B cell (primary cell): ENCODE measurements around the gene SERINC5. TPM values are rescaled to one million over a fixed set of nuclear protein-coding genes. Genes with fewer than 3 reads are reported as not detected.

Experiments used
- ATAC-seq: fragments of 200-7000 bp; cut with Tn5 transposase; one replicate; pipeline ENCODE4 v1.10.0; 2021; ENCODE audit warnings: low read depth, mild to moderate bottlenecking, moderate number of reproducible peaks, moderate library complexity
- CTCF ChIA-PET: fragments of 350-600 bp; sonication (Branson Sonifier 250); formaldehyde crosslinking; loops from one replicate; lab custom pipeline; 2021; ENCODE audit warnings: antibody characterized with exemption, inconsistent platforms; lab: Charles Lee
- POLR2A ChIA-PET: fragments of 350-600 bp; sonication (Branson Sonifier 250); formaldehyde crosslinking; loops from one replicate; lab custom pipeline; 2021; ENCODE audit warnings: antibody characterized with exemption; lab: Charles Lee
- DNase-seq: peaks from one replicate; pipeline ENCODE4 v3.0.0; 2013
- H2AFZ ChIP-seq: 2 replicates; pipeline ENCODE4 v1.6.1; 2012; ENCODE audit warnings: mild to moderate bottlenecking, low read depth, low read length; ENCODE audit not compliant: insufficient read depth, poor library complexity, severe bottlenecking
- H3K27ac ChIP-seq, 2 donors: 1 replicate in 1 of 2; 2 replicates in 1 of 2; pipeline ENCODE4 v1.5.1; 2012 to 2013; ENCODE audit warnings: low read length in 2 of 2, mild to moderate bottlenecking in 2 of 2, moderate library complexity in 1 of 2
- H3K27me3 ChIP-seq, 4 experiments: fragments of 200-600 bp in 1 of 4; sonication (generic) in 1 of 4; replicated peaks in 1 of 4; 1 replicate in 2 of 4; 2 replicates in 2 of 4; pipeline versions ENCODE4 v1.6.1 to v1.7.0; 2013 to 2016; ENCODE audit warnings: low read length in 3 of 4, mild to moderate bottlenecking in 2 of 4, mixed read lengths in 1 of 4, moderate library complexity in 1 of 4; ENCODE audit not compliant: insufficient read depth in 4 of 4, control insufficient read depth in 3 of 4; ENCODE audit errors: control extremely low read depth in 1 of 4
- H3K36me3 ChIP-seq, 2 experiments: replicated peaks in 1 of 2; 1 replicate in 1 of 2; 2 replicates in 1 of 2; pipeline versions ENCODE4 v1.6.1 to v1.7.1; 2013; ENCODE audit warnings: low read length in 1 of 2; ENCODE audit not compliant: insufficient read depth in 2 of 2, control insufficient read depth in 1 of 2; ENCODE audit errors: control extremely low read depth in 1 of 2, extremely low read depth in 1 of 2
- H3K4me1 ChIP-seq, 2 donors: fragments of 200-600 bp in 1 of 2; sonication (generic) in 1 of 2; 1 replicate in 1 of 2; 2 replicates in 1 of 2; pipeline versions ENCODE4 v1.5.1 to v1.6.1; 2013 to 2017; ENCODE audit warnings: low read length in 2 of 2; ENCODE audit not compliant: control insufficient read depth in 2 of 2, insufficient read depth in 2 of 2
- H3K4me2 ChIP-seq: replicated peaks from 2 replicates; pipeline ENCODE3; 2012; ENCODE audit warnings: mild to moderate bottlenecking, low read depth, low read length; ENCODE audit not compliant: poor library complexity, severe bottlenecking
- H3K4me3 ChIP-seq, 5 experiments: fragments of 200-600 bp in 1 of 5; sonication (generic) in 1 of 5; 1 replicate in 3 of 5; 2 replicates in 2 of 5; pipeline versions ENCODE4 v1.5.1 to v1.7.0; 2011 to 2016; ENCODE audit warnings: low read length in 4 of 5, mild to moderate bottlenecking in 4 of 5, low read depth in 2 of 5, control low read depth in 1 of 5, moderate library complexity in 1 of 5; ENCODE audit not compliant: insufficient read depth in 1 of 5; ENCODE audit errors: control extremely low read depth in 1 of 5, extremely low read depth in 1 of 5
- H3K79me2 ChIP-seq: fragments of 200-600 bp; sonication (generic); one replicate; pipeline ENCODE4 v1.6.0; 2016; ENCODE audit warnings: low read length; ENCODE audit not compliant: control insufficient read depth, insufficient read depth
- H3K9ac ChIP-seq: fragments of 200-600 bp; sonication (generic); 2 replicates; pipeline ENCODE4 v1.6.1; 2017; ENCODE audit warnings: mild to moderate bottlenecking, low read length, moderate library complexity
- H3K9me3 ChIP-seq, 3 donors: one replicate each; pipeline versions ENCODE4 v1.6.1 to v1.7.1; 2013; ENCODE audit warnings: low read length in 2 of 3; ENCODE audit not compliant: control insufficient read depth in 2 of 3, insufficient read depth in 1 of 3; ENCODE audit errors: control extremely low read depth in 1 of 3
- H4K20me1 ChIP-seq: 2 replicates; pipeline ENCODE4 v1.6.0; 2012; ENCODE audit warnings: mild to moderate bottlenecking, low read length; ENCODE audit not compliant: insufficient read depth, control insufficient read depth, poor library complexity, severe bottlenecking
- H3K27ac Mint-ChIP-seq: one replicate; pipeline ENCODE4 v1.8.0; 2021; ENCODE audit warnings: mixed read lengths
- H3K27me3 Mint-ChIP-seq: one replicate; pipeline ENCODE4 v1.8.0; 2021; ENCODE audit warnings: mixed read lengths
- H3K4me1 Mint-ChIP-seq: one replicate; pipeline ENCODE4 v1.8.0; 2021; ENCODE audit warnings: mixed read lengths
- H3K4me3 Mint-ChIP-seq: one replicate; pipeline ENCODE4 v1.8.0; 2021; ENCODE audit warnings: mixed read lengths
- H3K9me3 Mint-ChIP-seq: one replicate; pipeline ENCODE4 v1.8.0; 2022; ENCODE audit warnings: mixed read lengths; ENCODE audit not compliant: insufficient read depth
- EZH2 ChIP-seq: IDR thresholded peaks from 2 replicates; pipeline ENCODE4 v1.6.1; 2012; ENCODE audit warnings: borderline replicate concordance, low read depth, mild to moderate bottlenecking, moderate library complexity, low read length; ENCODE audit not compliant: insufficient read depth, poor library complexity, severe bottlenecking
- whole genome bisulfite sequencing: methylation state at CpG from one replicate; pipeline ENCODE4 v1.1.5; 2013; ENCODE audit warnings: missing lambda C conversion rate; ENCODE audit not compliant: insufficient coverage; 5-methylcytosine and 5-hydroxymethylcytosine counted together
- intact Hi-C: fragments of 100-400 bp; cut with micrococcal nuclease; formaldehyde crosslinking; loops from one replicate; pipeline ENCODE4 v1.10.0; 2022
- polyA plus RNA-seq: library from polyadenylated mRNA; depleted of rRNA; stranded (reverse); fragments of >200 nt; gene quantifications from 2 replicates; pipeline ENCODE4 v1.2.3, GENCODE V29; 2012
- total RNA-seq, 2 donors: library from RNA; stranded (reverse); fragments of 120-200 nt in 1 of 2; gene quantifications; 1 replicate in 1 of 2; 2 replicates in 1 of 2; pipeline versions ENCODE4 v1.2.3 to v1.2.4, GENCODE V29; 2013 to 2022
- TF ChIP-seq, protein P1 (sequence below): fragments of 200-600 bp; IDR thresholded peaks from one replicate; pipeline ENCODE4 v1.8.0; 2022; ENCODE audit warnings: antibody characterized with exemption, mild to moderate bottlenecking

SERINC5 gene
- total and polyA plus RNA-seq, 2 donors (not counting 1 experiment from before 2014, with no cell fraction given) = 2.4 to 9.5 TPM

DNA sequence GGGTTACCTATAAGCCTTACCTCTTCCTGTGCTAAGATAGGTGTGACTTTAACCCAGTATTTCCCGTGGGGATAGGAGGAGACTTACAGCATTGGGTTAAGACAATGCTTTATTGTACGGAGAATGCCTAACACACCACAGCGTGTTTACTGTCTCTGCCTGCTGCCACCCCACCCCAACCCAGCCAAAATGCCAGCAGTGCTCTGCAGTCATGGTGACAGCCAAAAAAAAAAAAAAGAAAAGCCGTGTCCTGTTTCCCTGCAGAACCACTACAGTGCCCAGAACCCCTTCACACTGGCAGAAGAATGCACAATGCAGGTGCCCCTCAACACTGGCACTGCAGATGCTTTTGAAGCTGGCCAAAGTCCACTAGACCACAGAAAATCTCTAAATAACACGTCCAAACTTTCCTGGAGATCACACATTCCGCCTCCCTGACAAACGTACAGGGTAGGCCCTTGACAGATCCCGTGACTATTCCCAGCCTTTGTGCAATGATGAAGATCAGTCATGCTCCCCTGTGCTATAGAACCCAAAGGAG lies 102.2 kb downstream of the SERINC5 start:
- ATAC-seq = no peak
- no peak overlapping the region for H3K4me3 ChIP-seq
- no peak overlapping the region for H3K4me2 ChIP-seq
- ChIA-PET CTCF (interaction anchor here (0.8 kb wide), 1 partner anchor 62 kb away, joined by 3 read pairs; no protein-coding TSS in a partner anchor), POLR2A (no interaction called here)
- TF ChIP-seq, protein P1, sequence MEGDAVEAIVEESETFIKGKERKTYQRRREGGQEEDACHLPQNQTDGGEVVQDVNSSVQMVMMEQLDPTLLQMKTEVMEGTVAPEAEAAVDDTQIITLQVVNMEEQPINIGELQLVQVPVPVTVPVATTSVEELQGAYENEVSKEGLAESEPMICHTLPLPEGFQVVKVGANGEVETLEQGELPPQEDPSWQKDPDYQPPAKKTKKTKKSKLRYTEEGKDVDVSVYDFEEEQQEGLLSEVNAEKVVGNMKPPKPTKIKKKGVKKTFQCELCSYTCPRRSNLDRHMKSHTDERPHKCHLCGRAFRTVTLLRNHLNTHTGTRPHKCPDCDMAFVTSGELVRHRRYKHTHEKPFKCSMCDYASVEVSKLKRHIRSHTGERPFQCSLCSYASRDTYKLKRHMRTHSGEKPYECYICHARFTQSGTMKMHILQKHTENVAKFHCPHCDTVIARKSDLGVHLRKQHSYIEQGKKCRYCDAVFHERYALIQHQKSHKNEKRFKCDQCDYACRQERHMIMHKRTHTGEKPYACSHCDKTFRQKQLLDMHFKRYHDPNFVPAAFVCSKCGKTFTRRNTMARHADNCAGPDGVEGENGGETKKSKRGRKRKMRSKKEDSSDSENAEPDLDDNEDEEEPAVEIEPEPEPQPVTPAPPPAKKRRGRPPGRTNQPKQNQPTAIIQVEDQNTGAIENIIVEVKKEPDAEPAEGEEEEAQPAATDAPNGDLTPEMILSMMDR = no peak
- no peak for TF ChIP-seq EZH2
- H3K9ac ChIP-seq = no peak overlapping the region
- peaks cover 6 to 8% of the 10 kb centered on the region in 2 donors for H3K4me1 ChIP-seq
- no peaks in the 10 kb centered on the region for H3K36me3 ChIP-seq
- no peaks in the 10 kb centered on the region for H4K20me1 ChIP-seq
- WGBS = 100% methylated on average over 6 of the region's 8 CpGs
- no peaks in the 10 kb centered on the region for H3K9me3 Mint-ChIP-seq
- no peak overlapping the region for H3K4me3 Mint-ChIP-seq
- H3K4me1 Mint-ChIP-seq = peaks cover 5% of the 10 kb centered on the region
- intact Hi-C loops = no loop called here
- DNase-seq = no peak
- H3K9me3 ChIP-seq = no peaks in the 10 kb centered on the region
- no peak overlapping the region for H3K27ac Mint-ChIP-seq
- H3K27ac ChIP-seq = no peak overlapping the region
- H2AFZ ChIP-seq = no peak overlapping the region
- H3K27me3 ChIP-seq = no peaks in the 10 kb centered on the region
- H3K79me2 ChIP-seq = no peaks in the 10 kb centered on the region
- H3K27me3 Mint-ChIP-seq = no peaks in the 10 kb centered on the region

DNA sequence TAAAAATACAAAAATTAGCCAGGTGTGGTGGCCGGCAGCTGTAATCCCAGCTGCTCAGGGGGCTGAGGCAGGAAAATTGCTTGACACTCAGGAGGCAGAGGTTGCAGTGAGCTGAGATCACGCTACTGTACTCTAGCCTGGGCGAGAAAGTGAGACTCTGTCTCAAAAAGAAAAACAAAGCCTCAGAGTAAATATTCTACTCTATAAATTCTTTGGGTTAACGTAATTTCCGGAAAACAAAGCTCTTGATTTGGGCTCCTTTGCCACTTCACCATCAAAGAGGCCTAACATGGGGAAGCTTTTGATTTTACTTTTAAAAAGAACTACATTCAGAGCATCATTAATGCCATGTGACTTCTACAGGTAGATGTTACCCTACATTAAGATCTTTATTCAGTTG lies 103.1 kb downstream of the SERINC5 start:
- CTCF ChIA-PET = interaction anchor here (0.8 kb wide), 1 partner anchor 61 kb away, joined by 3 read pairs; no protein-coding TSS in a partner anchor
- no peaks in the 10 kb centered on the region for H3K27me3 ChIP-seq
- Mint-ChIP-seq H3K27ac (no peak overlapping the region), H3K9me3 (no peaks in the 10 kb centered on the region), H3K4me1 (peaks cover 5% of the 10 kb centered on the region), H3K27me3 (no peaks in the 10 kb centered on the region), H3K4me3 (no peak overlapping the region)
- no peak overlapping the region for H2AFZ ChIP-seq
- TF ChIP-seq EZH2 = no peak
- TF ChIP-seq, protein P1 = no peak
- H4K20me1 ChIP-seq = no peaks in the 10 kb centered on the region
- H3K79me2 ChIP-seq = no peaks in the 10 kb centered on the region
- no peaks in the 10 kb centered on the region for H3K36me3 ChIP-seq
- no peak overlapping the region for H3K9ac ChIP-seq
- H3K9me3 ChIP-seq = no peaks in the 10 kb centered on the region
- H3K27ac ChIP-seq = no peak overlapping the region
- ATAC-seq (no peak), DNase-seq (no peak)
- WGBS = 100% methylated on average over 3 of the region's 5 CpGs
- peaks cover 6 to 8% of the 10 kb centered on the region in 2 donors for H3K4me1 ChIP-seq
- H3K4me3 ChIP-seq = no peak overlapping the region
- intact Hi-C loops = no loop called here
- no peak overlapping the region for H3K4me2 ChIP-seq
- POLR2A ChIA-PET = no interaction called here
